GM19324 (cell line): Measurements from ENCODE around the gene IFI16.
A peak's percentile ranks its signal among the peaks of the same experiment; 100 is the strongest.
"Not testable (repeated sequence)": the region's sequence is repeated elsewhere in the genome, so short reads cannot be mapped to it uniquely, and the experiment has no call there.

ENCODE experiments used
- ATAC-seq: cut with Tn5 transposase; IDR thresholded peaks from one replicate; pipeline ENCODE4 v1.9.1; 2021; ENCODE audit warnings: mild to moderate bottlenecking, moderate library complexity; ENCODE audit not compliant: unreplicated experiment, low FRiP score

Gene IFI16

DNA sequence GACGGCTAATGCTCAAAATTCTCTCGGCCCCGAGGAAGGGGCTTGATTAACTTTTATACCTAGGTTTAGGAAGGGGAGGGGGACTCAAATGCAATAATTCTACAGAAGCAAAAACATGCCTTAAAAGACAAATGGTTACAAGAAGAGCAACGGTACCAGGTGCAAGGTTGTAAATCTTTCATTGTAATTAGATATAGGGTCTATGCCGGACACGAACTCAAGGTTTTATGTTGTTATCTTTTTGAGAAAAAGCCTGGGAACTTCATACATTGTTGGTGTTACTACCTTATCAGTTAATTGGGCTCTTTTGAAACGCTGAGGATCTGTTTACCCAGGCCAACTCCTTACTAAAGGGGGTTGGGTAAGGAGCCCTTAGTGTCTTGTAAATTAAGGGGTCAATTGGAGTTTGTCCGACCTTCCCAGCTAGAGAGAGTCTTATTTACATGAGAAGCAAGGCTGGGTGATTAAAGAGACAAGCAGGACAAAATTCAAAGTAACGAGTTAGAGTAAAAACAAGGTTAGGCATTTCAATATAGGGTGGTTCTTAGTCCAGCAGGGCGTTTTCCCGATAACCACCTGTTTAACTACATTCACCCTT is 3.4 kb upstream of the IFI16 start:
- not testable (repeated sequence) for ATAC-seq

DNA sequence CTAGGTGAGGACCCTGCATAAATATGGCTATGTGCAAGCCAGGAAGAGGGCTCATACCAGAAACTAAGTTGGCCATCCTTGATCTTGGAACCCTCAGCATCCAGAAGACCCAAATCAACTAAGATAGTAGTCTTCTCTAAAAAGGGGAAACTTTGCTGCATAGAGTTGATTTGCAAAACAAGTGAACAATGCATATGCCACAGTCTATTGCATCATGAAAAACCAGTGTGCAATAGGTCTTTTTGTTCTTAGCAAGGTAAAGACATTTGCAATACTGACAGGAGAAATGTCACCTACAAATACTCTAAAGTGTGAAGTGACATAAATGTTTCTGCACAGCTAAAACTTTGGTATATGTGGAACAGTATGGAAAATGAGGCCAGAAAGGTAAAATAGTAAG is 2.0 kb upstream of the IFI16 start:
- ATAC-seq: no peak

DNA sequence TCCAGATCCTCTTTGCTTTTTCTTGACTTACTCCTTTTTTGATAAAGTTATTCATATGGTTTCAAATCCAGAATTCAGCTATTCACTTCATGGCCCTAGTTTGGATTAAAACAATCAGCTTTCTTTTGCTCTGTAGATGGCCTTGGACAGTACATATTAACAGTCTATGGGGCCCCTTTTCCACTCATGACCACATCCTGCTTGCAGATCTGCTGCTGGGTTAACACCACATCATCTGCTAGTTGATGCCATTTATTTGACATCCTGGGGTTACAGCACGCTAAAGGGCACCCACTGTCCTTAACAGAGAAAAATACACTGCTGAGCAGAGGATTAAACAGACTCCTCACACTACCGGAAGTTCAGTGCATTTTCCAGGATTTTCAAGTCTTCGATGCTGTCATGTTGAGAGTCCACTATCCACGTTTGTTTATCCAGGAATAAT is 941 bp upstream of the IFI16 start:
- ATAC-seq: peak; percentile 71

DNA sequence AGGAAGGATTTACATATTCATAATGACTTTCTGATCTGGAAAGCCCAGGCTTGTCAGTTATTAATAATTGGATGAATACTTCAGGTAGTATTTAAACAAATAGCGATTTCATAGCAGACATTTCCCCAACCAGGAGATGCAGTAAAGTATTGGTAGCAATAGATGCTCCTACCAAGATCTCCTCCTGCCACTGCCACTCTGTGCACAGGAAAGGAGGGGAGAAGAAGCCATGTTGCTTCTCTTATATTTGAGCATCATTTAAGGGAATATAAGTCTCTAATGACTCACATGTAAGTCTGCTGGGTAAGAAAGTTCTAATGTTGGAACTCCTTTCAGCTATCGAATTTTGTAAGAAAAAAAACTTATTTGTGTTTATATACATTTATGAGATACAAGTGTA is 420 bp upstream of the IFI16 start:
- no peak for ATAC-seq

DNA sequence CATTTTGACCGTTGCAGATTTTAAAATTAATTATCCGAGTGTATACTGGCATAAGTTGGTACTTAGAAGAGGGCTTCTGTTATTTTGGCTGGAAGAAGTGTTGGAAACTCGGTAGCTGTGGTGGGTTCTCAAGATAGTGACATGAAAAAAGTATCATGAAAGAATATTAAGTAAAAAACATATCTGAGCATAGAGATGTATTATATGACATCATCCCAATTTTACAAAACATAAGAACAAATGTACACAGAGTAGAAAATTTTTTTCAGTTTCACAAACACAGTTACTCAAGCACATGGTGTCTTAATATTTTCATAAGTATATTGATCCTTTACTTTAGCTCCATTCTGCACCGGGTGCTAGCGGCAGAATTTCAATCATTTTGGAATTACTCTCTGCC is 684 bp downstream of the IFI16 start:
- no peak for ATAC-seq

DNA sequence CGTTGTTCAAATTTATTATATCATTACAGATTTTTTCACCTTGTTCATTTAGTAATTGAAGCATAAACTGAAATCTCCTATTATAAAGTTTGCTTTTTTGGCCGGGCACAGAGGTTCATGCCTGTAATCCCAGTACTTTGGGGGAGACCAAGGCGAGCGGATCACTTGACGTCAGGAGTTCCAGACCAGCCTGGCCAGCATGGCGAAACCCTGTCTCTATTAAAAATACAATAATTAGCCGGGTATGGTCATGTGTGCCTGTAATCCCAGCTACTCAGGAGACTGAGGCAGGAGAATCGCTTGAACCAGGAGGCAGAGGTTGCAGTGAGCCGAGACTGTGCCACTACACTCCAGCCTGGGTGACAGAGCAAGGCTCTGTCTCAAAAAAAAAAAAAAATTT is 1.3 kb downstream of the IFI16 start:
- not testable (repeated sequence) for ATAC-seq

DNA sequence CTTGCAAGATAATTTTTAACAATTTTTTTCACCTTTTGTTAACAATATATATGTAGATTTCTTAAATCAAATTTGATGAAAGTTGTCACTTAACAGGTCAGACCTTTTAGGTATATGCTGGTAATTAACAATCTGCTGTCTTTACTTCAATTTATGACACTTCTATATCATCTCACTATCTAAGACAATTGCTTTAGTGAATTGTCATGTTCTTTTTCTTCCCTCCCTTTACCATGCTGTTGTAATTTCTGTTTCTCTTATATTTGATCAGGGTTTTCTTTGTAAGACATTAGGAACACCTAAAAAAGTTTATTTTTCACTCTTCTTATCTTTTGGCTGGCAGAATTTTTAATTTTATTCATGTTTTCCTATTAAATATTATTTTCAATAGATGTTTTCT is 2.0 kb downstream of the IFI16 start:
- no peak for ATAC-seq

DNA sequence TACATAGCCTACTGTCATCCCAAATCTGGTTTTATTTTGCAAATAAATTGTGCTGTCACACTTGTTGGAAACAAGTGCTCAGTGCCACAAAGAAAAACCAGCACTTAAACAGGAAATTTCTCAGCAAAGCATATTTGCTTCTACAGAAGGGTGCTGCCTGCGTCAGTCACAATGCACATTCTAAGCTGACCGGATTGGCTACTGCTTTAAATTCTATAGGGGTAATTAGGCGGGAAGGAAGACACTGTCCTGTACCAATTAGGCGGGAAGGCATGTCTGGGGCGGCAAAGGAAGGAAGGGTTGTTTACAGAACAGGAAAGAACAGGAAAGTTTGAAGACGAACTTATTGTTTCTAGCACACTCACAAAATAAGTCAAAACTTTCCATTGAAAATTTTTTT is 2.8 kb downstream of the IFI16 start:
- ATAC-seq: no peak

DNA sequence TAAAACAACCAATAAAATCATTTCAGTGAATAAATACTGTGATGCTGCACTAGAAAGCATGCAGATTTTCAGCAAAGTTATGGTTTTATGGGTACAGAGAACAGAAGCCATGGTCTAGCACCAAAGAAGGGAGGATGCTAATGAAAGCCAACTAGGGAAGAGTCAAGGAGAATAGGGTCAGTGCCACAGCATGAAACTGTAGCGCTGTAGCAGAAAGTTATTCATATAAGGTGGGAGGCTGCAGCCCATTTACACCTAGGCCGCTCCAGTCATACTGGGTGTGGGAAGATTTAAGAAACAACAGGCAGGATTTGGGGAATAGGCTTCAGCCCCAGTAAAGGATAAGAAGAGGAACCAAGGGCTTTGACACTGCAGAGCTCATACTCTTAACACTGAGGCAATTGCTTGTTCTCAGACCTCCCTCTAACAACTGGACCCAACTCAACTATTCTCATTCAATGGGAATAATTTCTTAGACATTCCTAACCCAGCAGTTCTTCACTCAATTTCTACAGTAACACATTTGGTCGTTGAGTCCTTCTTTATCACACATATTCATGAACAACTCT is 4.4 kb downstream of the IFI16 start:
- no peak for ATAC-seq

DNA sequence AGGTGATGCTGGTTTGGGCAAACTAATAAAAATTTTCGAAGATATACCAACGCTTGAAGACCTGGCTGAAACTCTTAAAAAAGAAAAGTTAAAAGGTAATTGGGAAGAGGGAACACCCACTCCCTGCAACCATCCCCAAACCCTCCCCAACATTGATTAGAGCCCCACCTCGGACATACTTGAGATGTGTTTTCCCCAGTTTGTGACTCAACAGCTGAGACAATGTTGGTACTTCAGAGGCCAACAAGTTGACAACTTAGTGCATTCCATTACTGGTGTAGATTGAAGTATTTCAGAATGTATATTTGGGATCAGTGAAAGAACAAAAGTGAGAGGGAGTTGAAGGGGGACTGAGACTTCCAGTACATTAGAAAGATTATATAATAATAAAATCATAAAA is 5.1 kb downstream of the IFI16 start:
- no peak for ATAC-seq

DNA sequence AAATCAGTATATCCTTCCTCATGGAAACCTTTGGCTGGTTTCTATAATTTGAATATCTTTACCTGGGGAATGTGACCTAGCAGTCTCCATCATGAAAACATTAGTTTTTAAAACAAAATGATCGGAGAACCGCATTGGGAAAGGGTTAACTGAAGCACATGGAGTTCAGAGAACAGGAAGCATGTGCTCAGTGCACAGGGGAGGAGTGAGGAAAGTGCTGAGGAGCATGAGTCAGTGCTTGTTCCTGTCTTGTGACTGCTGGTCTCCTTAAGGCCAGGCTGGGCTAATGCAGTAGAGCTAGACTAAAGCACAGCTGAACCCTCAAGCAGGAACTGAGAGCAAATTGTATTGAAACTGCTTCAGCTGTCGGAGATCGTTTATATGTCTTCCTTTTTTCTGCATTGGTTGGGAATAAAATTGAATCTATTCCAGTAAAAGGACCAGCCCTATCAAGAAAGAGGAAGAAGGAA is 5.8 kb downstream of the IFI16 start:
- peak; percentile 94 for ATAC-seq

DNA sequence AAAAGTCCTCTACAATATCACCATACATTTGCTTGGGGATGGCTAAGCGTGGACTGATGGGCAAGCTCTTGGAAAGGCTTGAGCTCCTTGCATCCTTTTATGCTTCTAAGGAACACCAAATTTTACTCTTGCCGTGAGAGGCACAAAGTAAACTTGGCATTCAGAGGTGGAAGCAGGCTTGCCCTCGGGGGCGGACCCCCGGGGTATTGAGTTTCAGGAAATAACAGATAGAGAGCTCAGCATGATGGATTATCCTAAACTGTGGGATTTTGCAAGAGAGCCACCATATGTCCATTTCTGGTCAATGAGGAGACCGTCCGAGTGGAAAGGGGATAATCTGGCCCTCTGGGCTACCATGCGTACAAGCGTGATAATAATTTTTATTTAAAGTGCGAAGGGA is 14.0 kb downstream of the IFI16 start:
- no peak for ATAC-seq

DNA sequence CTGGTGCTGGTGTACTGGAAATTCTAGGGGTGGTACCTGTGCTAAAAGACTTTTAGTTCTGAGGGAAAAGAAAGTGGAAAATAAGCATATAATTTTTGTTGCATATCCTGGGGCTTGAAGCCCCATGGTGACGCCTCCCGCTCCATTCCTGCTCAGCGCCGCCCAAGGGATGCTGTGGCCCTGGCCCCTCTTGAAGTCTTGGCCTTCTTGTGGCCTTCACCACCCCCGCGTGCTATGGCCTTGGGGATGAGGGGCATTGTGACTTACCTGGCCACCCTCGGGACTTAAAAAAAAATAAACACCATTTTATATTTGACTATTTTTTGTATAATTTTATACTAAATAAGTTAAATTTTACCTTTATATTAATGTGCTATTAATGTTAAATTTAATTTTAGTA is 15.3 kb downstream of the IFI16 start:
- no peak for ATAC-seq

DNA sequence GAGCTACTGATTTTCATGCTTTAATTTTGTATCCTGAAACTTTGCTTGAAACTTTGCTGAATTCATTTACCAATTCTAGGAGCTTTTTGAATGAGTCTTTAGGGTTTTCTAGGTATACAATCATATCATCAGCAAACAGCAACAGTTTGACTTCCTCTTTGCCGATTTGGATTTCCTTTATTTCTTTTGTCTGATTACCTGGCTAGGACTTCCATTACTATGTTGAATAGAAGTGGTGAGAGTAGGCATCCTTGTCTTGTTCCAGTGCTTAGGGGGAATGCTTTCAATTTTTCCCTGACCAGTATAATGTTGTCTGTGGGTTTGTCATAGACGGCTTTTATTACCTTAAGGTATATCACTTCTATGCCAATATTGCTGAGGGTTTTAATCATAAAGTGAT is 17.1 kb downstream of the IFI16 start:
- ATAC-seq: not testable (repeated sequence)

DNA sequence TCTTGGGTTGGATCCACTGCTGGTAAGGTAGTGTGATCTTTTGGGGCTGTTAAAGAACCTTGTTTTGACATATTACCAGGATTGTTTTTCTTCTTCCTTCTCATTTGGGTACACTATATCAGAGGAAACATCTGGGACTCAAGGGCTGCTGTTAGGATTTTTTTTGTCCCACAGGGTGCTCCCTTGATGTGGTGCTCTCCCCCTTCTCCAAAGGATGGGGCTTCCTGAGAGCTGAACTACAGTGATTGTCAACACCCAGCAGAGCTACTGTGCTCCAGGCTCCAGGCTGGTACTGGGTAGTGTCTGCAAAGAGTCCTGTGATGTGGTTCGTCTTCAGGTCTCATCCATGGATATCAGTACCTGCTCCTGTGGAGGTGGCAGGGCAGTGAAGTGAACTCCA is 20.6 kb downstream of the IFI16 start:
- no peak for ATAC-seq

DNA sequence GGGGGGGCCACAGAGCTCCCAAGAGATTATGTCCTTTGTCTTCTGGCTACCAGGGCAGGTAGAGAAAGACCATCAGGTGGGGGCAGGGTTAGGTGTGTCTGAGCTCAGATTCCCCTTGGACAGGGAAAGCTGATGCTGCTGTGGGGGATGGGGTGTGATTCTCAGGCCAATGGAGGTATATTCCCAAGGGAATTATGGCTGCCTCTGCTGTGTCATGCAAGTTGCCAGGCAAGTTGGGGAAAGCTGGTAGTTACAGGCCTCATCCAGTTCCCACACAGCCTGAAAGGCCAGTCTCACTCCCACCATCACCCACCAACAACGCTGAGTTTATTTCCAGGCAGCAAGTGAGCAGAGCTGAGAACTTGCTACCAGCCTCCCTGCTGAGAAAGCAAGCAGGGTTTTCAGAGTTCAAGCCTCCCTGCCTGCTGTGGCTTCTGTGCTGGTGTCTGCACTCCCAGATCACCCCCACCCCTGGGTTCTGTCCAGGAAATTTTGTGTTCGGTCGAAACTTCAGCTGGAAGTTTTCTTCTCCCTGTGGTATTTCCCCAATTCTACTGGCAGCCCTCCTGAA is 21.3 kb downstream of the IFI16 start:
- ATAC-seq: no peak

DNA sequence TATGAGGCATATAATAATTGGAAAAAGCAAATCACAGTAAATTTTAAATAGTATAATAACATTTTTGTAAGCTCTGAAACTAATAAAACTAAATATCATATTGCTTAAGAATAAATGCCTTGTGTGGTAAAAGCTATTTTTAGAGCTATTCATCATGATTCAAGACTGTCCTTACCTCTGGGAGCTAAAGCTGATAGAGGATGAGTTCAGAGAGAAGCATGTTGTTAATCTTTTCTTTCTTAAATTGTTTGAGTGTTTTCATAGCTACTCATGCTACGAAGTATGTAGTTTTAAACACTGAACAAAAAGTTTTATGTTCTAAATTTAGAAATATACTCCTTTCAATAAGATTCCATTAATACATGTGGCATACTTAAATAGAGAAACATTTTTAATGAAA is 30.5 kb downstream of the IFI16 start:
- no peak for ATAC-seq

DNA sequence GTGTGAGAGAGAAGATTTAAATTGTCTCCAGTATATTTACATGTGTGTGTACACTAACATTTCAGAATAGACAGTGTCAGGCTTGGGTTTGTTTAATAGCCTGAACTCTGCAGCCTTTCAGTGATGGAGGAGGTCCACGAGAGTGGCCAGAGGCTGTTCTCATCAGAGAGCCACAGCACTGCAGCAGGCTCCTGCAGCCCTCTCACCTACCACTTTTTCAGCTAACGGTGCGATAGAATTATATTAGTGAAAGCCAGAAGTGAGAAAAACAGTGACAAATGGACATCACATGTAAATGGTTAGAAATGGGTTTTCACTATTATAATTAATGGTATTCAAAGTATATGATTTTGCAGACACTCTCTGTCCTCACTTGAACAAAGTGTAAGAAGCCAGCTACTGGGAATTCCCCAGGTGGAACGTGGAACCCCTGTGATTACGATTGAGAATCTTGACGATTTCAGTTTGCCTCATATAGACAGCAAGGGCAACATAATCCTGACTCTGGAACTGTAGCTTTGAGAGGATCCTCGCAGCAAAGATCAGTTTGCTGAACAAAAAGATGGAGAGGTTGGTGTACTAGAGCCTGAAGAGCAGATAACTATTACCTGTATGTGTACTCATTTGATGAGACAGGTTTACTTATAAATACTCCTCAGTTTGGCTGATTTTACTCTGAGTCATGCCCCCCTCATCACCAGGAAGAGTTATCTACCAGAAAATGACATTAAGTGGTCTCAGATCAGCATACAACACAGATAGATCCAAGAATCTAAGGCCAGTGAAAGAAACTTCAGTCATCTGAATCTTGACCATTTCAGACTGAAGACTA is 31.4 kb downstream of the IFI16 start:
- no peak for ATAC-seq

DNA sequence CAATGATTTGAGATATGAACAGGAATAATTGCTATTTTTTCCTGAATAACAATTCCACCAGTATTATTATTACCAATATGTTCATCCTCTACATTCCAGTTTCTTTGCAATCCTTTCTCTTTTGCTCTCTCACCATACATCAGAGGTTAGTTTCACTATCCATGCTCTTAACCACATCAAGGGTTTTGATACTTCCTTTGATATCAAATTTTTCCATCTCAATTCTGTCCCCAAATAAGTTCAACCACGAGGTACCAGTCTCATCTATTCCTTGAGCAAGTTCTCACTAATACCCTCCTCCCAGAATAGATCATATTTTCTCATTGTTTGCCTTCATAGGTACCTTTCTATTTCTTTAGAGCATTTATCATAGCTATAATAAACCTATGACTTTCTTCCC is 36.8 kb downstream of the IFI16 start:
- ATAC-seq: not testable (repeated sequence)

DNA sequence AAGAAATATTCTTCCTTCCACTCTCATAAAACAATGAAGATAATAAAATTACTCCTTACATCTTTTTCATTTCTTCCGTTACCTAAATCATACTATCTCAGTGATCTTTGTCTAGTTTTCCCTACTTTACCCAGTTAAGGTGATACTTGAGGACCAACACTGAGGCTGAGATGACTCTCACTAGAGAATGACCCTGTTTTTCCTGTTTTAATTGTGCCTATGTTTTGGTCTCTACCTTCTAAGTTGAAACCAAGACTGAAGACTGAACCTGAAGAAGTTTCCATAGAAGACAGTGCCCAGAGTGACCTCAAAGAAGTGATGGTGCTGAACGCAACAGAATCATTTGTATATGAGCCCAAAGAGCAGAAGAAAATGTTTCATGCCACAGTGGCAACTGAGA is 41.7 kb downstream of the IFI16 start:
- ATAC-seq: no peak

DNA sequence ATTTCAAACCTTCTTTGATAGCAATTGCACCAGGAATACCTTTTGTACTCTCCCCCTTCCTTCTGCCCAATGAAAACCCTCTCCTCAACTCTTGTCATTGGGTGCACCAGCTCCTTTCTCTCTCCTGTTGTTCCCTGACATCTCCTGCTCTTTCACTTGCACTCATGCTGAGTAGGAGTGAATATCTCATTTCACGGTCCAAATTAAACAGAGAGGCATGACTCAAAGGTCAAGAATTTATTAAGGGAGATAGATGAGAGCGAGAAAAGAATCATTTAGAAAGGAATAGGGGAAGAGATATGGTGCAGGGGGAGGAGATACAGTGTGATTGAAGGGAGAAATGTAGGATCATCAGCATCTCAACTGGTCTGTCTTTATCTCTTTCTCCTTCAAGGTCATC is 44.7 kb downstream of the IFI16 start:
- no peak for ATAC-seq
